Measurements from ENCODE around the gene COQ8B. TPM values are rescaled to one million over a fixed set of nuclear protein-coding genes. Genes with fewer than 3 reads are reported as not detected.

COQ8B gene
- total RNA-seq, 1 experiment from 2014 or later = 35.7 TPM

DNA sequence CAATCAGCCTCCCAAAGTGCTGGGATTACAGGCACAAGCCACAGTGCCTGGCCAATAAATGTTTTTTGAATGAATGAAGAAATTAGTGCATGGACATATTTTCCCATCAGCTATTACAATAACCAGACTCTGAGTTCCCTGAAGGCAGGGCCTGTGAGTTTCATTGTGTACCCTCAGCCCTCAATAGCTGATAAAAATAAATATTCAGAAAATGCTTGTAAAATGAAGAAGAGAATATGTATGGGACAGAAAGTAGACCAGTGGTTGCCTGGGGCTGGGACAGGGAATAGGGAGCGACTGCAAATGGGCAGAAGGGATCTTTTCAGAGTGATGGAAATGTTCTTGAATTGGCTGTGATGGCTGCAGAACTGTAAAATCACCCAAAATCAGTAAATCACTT, 55.1 kb downstream of the COQ8B start:
- POLR2A ChIA-PET = interaction anchor here (0.7 kb wide), 1 partner anchor 89 kb away, joined by 14 read pairs; the partner anchor contains the start of genes ACTMAP and SNRPA
- no TSS peak for BruUV-seq (replicated peaks)

GRCh38 chr19:40659566-40659965, 57.1 kb downstream of the COQ8B start:
- POLR2A ChIA-PET = no interaction called here
- no peaks in the 10 kb centered on the region for H3K4me1 ChIP-seq
- no peak for DNase-seq
- H3K27ac Mint-ChIP-seq (ENCODE audit: unreplicated experiment) = no peak overlapping the region
- H3K27me3 Mint-ChIP-seq (ENCODE audit: insufficient read depth, unreplicated experiment) = no peaks in the 10 kb centered on the region
- no peaks in the 10 kb centered on the region for H3K4me1 Mint-ChIP-seq (ENCODE audit: low read depth, unreplicated experiment)
- H3K9me3 Mint-ChIP-seq (ENCODE audit: unreplicated experiment) = no peaks in the 10 kb centered on the region
- H3K4me3 Mint-ChIP-seq (ENCODE audit: unreplicated experiment) = no peak overlapping the region
- intact Hi-C loops (cut with micrococcal nuclease; ENCODE audit: unreplicated experiment) = no loop called here
- CTCF ChIA-PET = no interaction called here
- H3K36me3 ChIP-seq (ENCODE audit: control insufficient read depth, insufficient read depth, low read length) = no peaks in the 10 kb centered on the region
- peaks cover 9% of the 10 kb centered on the region for H3K36me3 Mint-ChIP-seq (ENCODE audit: insufficient read depth, unreplicated experiment)
- no peak for TF ChIP-seq CTCF (IDR thresholded peaks at IDR 0.05; ENCODE audit: insufficient read depth in 1 of 2, low read depth in 1 of 2, low read length in 1 of 2, severe bottlenecking in 1 of 2, unreplicated experiment in 1 of 2)
- H3K27me3 ChIP-seq (replicated peaks; ENCODE audit: control insufficient read depth, insufficient read depth, low read length) = no peaks in the 10 kb centered on the region
- no TSS peak for BruUV-seq (replicated peaks)
- no peak overlapping the region for H3K4me3 ChIP-seq (ENCODE audit: low read depth, low read length)
- no peaks in the 10 kb centered on the region for H3K9me3 ChIP-seq

More for the DNA sequence above, 55.1 kb downstream of the COQ8B start:
- H3K9me3 Mint-ChIP-seq (ENCODE audit: unreplicated experiment) = no peaks in the 10 kb centered on the region
- no peaks in the 10 kb centered on the region for H3K4me1 ChIP-seq
- H3K36me3 ChIP-seq (ENCODE audit: control insufficient read depth, insufficient read depth, low read length) = no peaks in the 10 kb centered on the region
- peaks cover 9% of the 10 kb centered on the region for H3K36me3 Mint-ChIP-seq (ENCODE audit: insufficient read depth, unreplicated experiment)
- TF ChIP-seq CTCF (IDR thresholded peaks at IDR 0.05; ENCODE audit: insufficient read depth in 1 of 2, low read depth in 1 of 2, low read length in 1 of 2, severe bottlenecking in 1 of 2, unreplicated experiment in 1 of 2) = no peak
- intact Hi-C loops (cut with micrococcal nuclease; ENCODE audit: unreplicated experiment) = loop anchor here (2.0 to 10.0 kb wide), 4 partner anchors 93 to 601 kb away; partner anchors contain the start of genes ACTMAP, EGLN2 and SNRPA
- no peaks in the 10 kb centered on the region for H3K27me3 ChIP-seq (replicated peaks; ENCODE audit: control insufficient read depth, insufficient read depth, low read length)
- CTCF ChIA-PET = interaction anchor here (0.6 to 2.5 kb wide), 2 partner anchors 93 to 137 kb away, joined by 3 to 11 read pairs; partner anchors contain the start of gene EGLN2
- no peak overlapping the region for H3K27ac Mint-ChIP-seq (ENCODE audit: unreplicated experiment)
- no peaks in the 10 kb centered on the region for H3K9me3 ChIP-seq
- no peak for DNase-seq
- H3K4me3 Mint-ChIP-seq (ENCODE audit: unreplicated experiment) = peak overlapping the region; percentile 13
- H3K4me3 ChIP-seq (ENCODE audit: low read depth, low read length) = no peak overlapping the region
- no peaks in the 10 kb centered on the region for H3K4me1 Mint-ChIP-seq (ENCODE audit: low read depth, unreplicated experiment)
- no peaks in the 10 kb centered on the region for H3K27me3 Mint-ChIP-seq (ENCODE audit: insufficient read depth, unreplicated experiment)

DNA sequence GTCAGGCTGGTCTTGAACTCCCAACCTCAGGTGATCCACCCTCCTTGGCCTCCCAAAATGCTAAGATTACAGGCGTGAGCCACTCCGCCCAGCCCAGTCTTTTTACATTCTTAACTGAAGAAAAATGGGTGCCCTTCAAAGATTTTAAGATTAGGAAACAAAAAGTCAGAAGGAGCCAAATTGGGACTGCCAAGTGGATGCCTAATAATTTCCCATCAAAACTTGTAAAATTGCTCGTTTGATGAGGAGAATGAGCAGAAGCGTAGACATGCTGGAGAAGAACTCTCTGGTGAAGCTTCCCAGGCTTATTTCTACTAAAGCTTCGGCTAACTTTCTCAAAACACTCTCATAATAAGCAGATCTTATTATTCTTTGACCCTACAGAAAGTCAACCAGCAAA, 57.6 kb downstream of the COQ8B start:
- Histone ChIP-seq H3K9me3 (no peaks in the 10 kb centered on the region), H3K27me3 (replicated peaks; ENCODE audit: control insufficient read depth, insufficient read depth, low read length) (no peaks in the 10 kb centered on the region), H3K36me3 (ENCODE audit: control insufficient read depth, insufficient read depth, low read length) (no peaks in the 10 kb centered on the region), H3K4me1 (no peaks in the 10 kb centered on the region), H3K4me3 (ENCODE audit: low read depth, low read length) (no peak overlapping the region)
- Mint-ChIP-seq H3K4me1 (ENCODE audit: low read depth, unreplicated experiment) (no peaks in the 10 kb centered on the region), H3K27ac (ENCODE audit: unreplicated experiment) (no peak overlapping the region), H3K4me3 (ENCODE audit: unreplicated experiment) (no peak overlapping the region), H3K9me3 (ENCODE audit: unreplicated experiment) (no peaks in the 10 kb centered on the region), H3K27me3 (ENCODE audit: insufficient read depth, unreplicated experiment) (no peaks in the 10 kb centered on the region), H3K36me3 (ENCODE audit: insufficient read depth, unreplicated experiment) (peaks cover 9% of the 10 kb centered on the region)
- ChIA-PET POLR2A (no interaction called here), CTCF (no interaction called here)
- intact Hi-C loops (cut with micrococcal nuclease; ENCODE audit: unreplicated experiment) = no loop called here
- DNase-seq = no peak
- BruUV-seq (replicated peaks) = no TSS peak
- TF ChIP-seq CTCF (IDR thresholded peaks at IDR 0.05; ENCODE audit: insufficient read depth in 1 of 2, low read depth in 1 of 2, low read length in 1 of 2, severe bottlenecking in 1 of 2, unreplicated experiment in 1 of 2) = no peak

Data from Caco-2 (cell line).